ENCODE results near the gene CYP2U1.
"Not testable (repeated sequence)": the region's sequence is repeated elsewhere in the genome, so short reads cannot be mapped to it uniquely, and the experiment has no call there.

Gene CYP2U1

GRCh38 chr4:107917500-107917899 lies 13.8 kb upstream of the CYP2U1 start:
- H3K4me3 ChIP-seq (ENCODE audit: low read length) = no peak overlapping the region
- no peak for TF ChIP-seq CTCF (conservative IDR thresholded peaks at IDR 0.05; ENCODE audit: low read length)
- DNase-seq (ENCODE audit: low read depth) = no peak

GRCh38 chr4:107922486-107923473 lies 8.6 kb upstream of the CYP2U1 start:
- TF ChIP-seq CTCF (conservative IDR thresholded peaks at IDR 0.05; ENCODE audit: low read length) = no peak
- no peak for DNase-seq (ENCODE audit: low read depth)
- H3K4me3 ChIP-seq (ENCODE audit: low read length) = no peak overlapping the region

- H3K4me3 ChIP-seq (ENCODE audit: low read length); DNase-seq (ENCODE audit: low read depth): not testable (repeated sequence)
Measured at GRCh38 chr4:107925713-107926112, 5.6 kb upstream of the CYP2U1 start.

GRCh38 chr4:107926875-107927274 lies 4.5 kb upstream of the CYP2U1 start:
- DNase-seq (ENCODE audit: low read depth); H3K4me3 ChIP-seq (ENCODE audit: low read length): not testable (repeated sequence)

GRCh38 chr4:107931775-107932321 lies 499 bp downstream of the CYP2U1 start:
- DNase-seq (ENCODE audit: low read depth) = no peak
- peak overlapping the region; percentile 73 for H3K4me3 ChIP-seq (ENCODE audit: low read length)
- TF ChIP-seq CTCF (conservative IDR thresholded peaks at IDR 0.05; ENCODE audit: low read length) = no peak

GRCh38 chr4:107935246-107935645 lies 3.9 kb downstream of the CYP2U1 start:
- DNase-seq (ENCODE audit: low read depth) = peak; percentile 60
- no peak for TF ChIP-seq CTCF (conservative IDR thresholded peaks at IDR 0.05; ENCODE audit: low read length)
- no peak overlapping the region for H3K4me3 ChIP-seq (ENCODE audit: low read length)

- DNase-seq (ENCODE audit: low read depth) = no peak
- TF ChIP-seq CTCF (conservative IDR thresholded peaks at IDR 0.05; ENCODE audit: low read length) = no peak
- H3K4me3 ChIP-seq (ENCODE audit: low read length) = no peak overlapping the region
Measured at GRCh38 chr4:107937040-107937439, 5.7 kb downstream of the CYP2U1 start.

- H3K4me3 ChIP-seq (ENCODE audit: low read length) = no peak overlapping the region
- DNase-seq (ENCODE audit: low read depth) = peak; percentile 72
- TF ChIP-seq CTCF (conservative IDR thresholded peaks at IDR 0.05; ENCODE audit: low read length) = no peak
Measured at GRCh38 chr4:107939307-107939706, 8.0 kb downstream of the CYP2U1 start.
